Right atrium auricular region (tissue), 2 donors: Measurements from ENCODE around the gene TEKT2. TPM values are rescaled to one million over a fixed set of nuclear protein-coding genes. Genes with fewer than 3 reads are reported as not detected.

Source experiments
- DNase-seq: peaks from one replicate; pipeline ENCODE4 v3.0.0-alpha.2; 2019; ENCODE audit warnings: low spot score
- H3K27ac ChIP-seq, 2 donors: fragments of 200-600 bp; sonication (generic); 1 replicate in 1 of 2; 2 replicates in 1 of 2; pipeline ENCODE4 v1.5.1; 2016 to 2019
- H3K27me3 ChIP-seq, 2 donors: fragments of 200-600 bp; sonication (generic); one replicate each; pipeline versions ENCODE4 v1.5.1 to v1.6.0; 2017 to 2019
- H3K36me3 ChIP-seq: fragments of 200-600 bp; sonication (generic); one replicate; pipeline ENCODE4 v1.5.1; 2016
- H3K4me1 ChIP-seq, 2 donors: fragments of 200-600 bp; sonication (generic); one replicate each; pipeline versions ENCODE4 v1.5.1 to v1.6.0; 2017 to 2019
- H3K4me3 ChIP-seq, 2 donors: fragments of 200-600 bp; sonication (generic); 1 replicate in 1 of 2; 2 replicates in 1 of 2; pipeline ENCODE4 v1.5.1; 2017 to 2019; ENCODE audit warnings: mild to moderate bottlenecking in 1 of 2, moderate library complexity in 1 of 2
- H3K9me3 ChIP-seq, 2 donors: fragments of 200-600 bp; sonication (generic); one replicate each; pipeline ENCODE4 v1.5.1; 2019
- CTCF ChIP-seq, 2 donors: fragments of 200-600 bp; sonication (generic); IDR thresholded peaks; one replicate each; pipeline ENCODE4 v1.5.1; 2019; ENCODE audit warnings: antibody characterized with exemption in 2 of 2
- total RNA-seq, 2 donors: library from RNA; depleted of rRNA; stranded (reverse); fragments of >200 nt; gene quantifications; one replicate each; pipeline ENCODE4 v1.1.0, GENCODE V29; 2016

The TEKT2 gene
- total RNA-seq, 2 donors from 2014 or later = 0.41 TPM; not detected in 1

- no peak overlapping the region for H3K4me3 ChIP-seq
- H3K27ac ChIP-seq = no peak overlapping the region
- no peak for DNase-seq
- no peaks in the 10 kb centered on the region for H3K9me3 ChIP-seq
- peaks cover 0 to 17% of the 10 kb centered on the region in 2 donors for H3K4me1 ChIP-seq
- TF ChIP-seq CTCF (IDR thresholded peaks at IDR 0.05) = no peak
- no peaks in the 10 kb centered on the region for H3K36me3 ChIP-seq
- no peaks in the 10 kb centered on the region for H3K27me3 ChIP-seq
These were observed 44.4 kb downstream of the TEKT2 start for GRCh38 chr1:36128126-36128904.

- no peak for DNase-seq
- TF ChIP-seq CTCF (IDR thresholded peaks at IDR 0.05) = no peak
- H3K4me3 ChIP-seq = no peak overlapping the region
- H3K27ac ChIP-seq = no peak overlapping the region
- no peaks in the 10 kb centered on the region for H3K36me3 ChIP-seq
- H3K4me1 ChIP-seq = peaks cover 0 to 17% of the 10 kb centered on the region in 2 donors
- H3K9me3 ChIP-seq = no peaks in the 10 kb centered on the region
- H3K27me3 ChIP-seq = no peaks in the 10 kb centered on the region
These were observed 45.0 kb downstream of the TEKT2 start for GRCh38 chr1:36128905-36129206.

- Histone ChIP-seq H3K27me3 (no peaks in the 10 kb centered on the region), H3K27ac (no peak overlapping the region), H3K36me3 (no peaks in the 10 kb centered on the region), H3K4me1 (peaks cover 0 to 45% of the 10 kb centered on the region in 2 donors), H3K4me3 (no peak overlapping the region), H3K9me3 (no peaks in the 10 kb centered on the region)
- no peak for DNase-seq
- TF ChIP-seq CTCF (IDR thresholded peaks at IDR 0.05) = no peak
These were observed 48.1 kb downstream of the TEKT2 start for GRCh38 chr1:36132029-36132428.

GRCh38 chr1:36133484-36133883 is 49.6 kb downstream of the TEKT2 start:
- Histone ChIP-seq H3K27me3 (no peaks in the 10 kb centered on the region), H3K4me1 (peaks cover 0 to 51% of the 10 kb centered on the region in 2 donors), H3K4me3 (no peak overlapping the region), H3K36me3 (peaks cover 14% of the 10 kb centered on the region), H3K27ac (peak overlapping the region in 1 of 2 donors; percentile 2), H3K9me3 (no peaks in the 10 kb centered on the region)
- TF ChIP-seq CTCF (IDR thresholded peaks at IDR 0.05) = no peak
- DNase-seq = no peak

GRCh38 chr1:36134031-36134430 is 50.1 kb downstream of the TEKT2 start:
- Histone ChIP-seq H3K4me3 (no peak overlapping the region), H3K27ac (peak overlapping the region in 1 of 2 donors; percentile 83), H3K4me1 (peaks cover 0 to 51% of the 10 kb centered on the region in 2 donors), H3K27me3 (no peaks in the 10 kb centered on the region), H3K36me3 (peaks cover 19% of the 10 kb centered on the region), H3K9me3 (no peaks in the 10 kb centered on the region)
- TF ChIP-seq CTCF (IDR thresholded peaks at IDR 0.05) = no peak
- DNase-seq = no peak
